Activated CD8-positive, alpha-beta memory T cell treated with anti-CD3 and anti-CD28 coated beads, Interleukin-2, amount 50 U/mL, for 4 hours (primary cell): ENCODE results near the gene CEP89.
"Not testable (repeated sequence)": the region's sequence is repeated elsewhere in the genome, so short reads cannot be mapped to it uniquely, and the experiment has no call there.

Source experiments
- DNase-seq: peaks from one replicate; pipeline ENCODE4 v3.0.0-alpha.2; 2020

Gene CEP89

DNA sequence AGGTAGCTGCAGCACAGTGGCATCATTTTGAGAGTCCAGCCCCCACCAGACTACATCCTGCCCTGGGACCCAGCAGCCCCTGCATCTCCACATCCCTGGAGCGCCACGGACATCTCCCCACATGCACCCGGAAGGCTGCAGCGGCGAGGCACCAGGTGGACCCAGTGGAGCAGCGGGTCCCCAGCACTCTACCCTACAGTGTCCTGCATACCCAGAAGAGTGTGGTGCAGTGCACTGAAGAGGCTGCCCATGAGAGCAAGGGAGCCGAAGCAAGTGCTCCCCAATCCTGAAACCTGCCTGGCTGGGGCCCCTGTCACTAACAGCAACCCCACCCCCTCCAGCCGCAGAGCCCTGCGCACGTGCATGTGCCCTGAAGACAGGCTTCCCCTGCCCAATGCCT is 80.9 kb downstream of the CEP89 start:
- DNase-seq: no peak

DNA sequence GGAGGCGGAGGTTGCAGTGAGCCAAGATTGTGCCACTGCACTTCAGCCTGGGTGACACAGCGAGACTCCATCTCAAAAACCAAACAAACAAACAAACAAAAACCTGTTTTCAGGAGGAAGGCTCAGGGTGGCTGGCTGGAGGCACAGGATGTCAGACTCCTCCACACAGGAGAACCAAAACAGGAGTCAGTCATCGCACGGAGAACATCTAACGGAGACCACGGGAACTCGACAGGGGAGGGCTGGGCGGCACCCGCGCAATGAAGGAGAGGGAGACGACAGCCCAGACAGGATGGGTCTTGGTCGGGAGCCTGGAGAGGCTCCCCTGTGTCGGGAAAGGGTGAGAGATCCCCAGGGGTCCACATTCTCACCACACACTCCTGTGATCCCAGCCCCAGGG is 81.4 kb downstream of the CEP89 start:
- DNase-seq: no peak

DNA sequence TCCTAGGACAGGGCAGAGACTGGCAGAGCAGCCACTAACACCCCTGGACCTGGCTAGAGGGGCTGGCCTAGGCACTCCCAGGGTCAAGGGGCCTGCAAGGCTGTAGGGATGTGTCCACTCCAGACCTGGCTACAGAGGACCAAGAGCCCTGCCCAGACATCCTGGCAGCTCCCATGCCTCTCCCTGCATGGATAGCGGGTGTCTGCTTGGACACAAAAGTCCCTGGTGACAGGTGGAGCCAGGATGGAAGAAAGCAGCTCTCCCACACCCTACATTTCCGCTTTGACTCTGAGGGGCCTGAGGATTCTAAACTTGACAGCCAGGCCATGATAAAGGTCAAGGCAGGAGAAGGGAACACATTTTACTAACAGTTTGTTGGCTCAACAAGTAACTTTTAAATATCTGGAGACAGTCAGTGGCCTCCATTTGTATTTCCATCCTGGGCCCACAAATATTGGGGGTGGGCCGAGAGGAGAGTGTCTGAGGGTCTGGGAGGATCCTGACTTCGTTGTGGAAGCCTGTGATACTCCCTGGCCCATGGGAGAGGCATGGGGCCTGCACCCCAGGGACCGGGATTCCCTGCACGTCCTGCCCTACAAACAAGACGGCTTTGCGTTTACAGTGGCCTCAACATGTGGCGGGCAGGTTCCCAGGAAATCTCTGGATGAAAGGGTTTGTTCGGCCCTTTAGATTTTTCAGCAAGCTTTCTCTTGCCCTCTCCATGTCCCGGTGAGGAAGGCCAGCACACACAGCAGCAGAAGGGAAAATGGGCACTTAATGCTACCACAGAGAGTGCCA is 82.4 kb downstream of the CEP89 start:
- DNase-seq: no peak

GRCh38 chr19:32887572-32888215 is 84.1 kb downstream of the CEP89 start:
- no peak for DNase-seq

- no peak for DNase-seq
These were observed 85.5 kb downstream of the CEP89 start for GRCh38 chr19:32886241-32886640.

- not testable (repeated sequence) for DNase-seq
These were observed 86.5 kb downstream of the CEP89 start for GRCh38 chr19:32885255-32885654.

GRCh38 chr19:32881766-32882165 is 90.0 kb downstream of the CEP89 start:
- DNase-seq: no peak

DNA sequence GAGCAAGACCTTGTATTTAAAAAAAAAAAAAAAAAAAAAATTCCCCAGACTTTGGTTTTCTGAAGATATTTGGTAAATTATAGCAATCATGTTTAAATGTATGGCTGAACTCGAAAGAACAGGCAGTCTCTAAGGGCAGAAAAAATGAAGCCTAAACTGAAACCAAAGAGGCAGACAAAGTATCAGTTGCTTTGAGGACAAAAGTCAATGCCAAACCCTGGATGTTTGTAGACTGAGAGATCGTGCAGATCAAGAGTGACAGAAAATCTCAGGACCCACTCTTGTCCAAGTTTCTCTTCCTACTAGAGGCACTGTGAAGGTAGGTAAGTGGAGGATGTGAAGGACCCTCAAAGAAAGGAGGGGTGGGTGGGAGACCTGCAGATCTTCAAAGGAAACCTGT is 91.1 kb downstream of the CEP89 start:
- no peak for DNase-seq

GRCh38 chr19:32879741-32880140 is 92.0 kb downstream of the CEP89 start:
- no peak for DNase-seq

DNA sequence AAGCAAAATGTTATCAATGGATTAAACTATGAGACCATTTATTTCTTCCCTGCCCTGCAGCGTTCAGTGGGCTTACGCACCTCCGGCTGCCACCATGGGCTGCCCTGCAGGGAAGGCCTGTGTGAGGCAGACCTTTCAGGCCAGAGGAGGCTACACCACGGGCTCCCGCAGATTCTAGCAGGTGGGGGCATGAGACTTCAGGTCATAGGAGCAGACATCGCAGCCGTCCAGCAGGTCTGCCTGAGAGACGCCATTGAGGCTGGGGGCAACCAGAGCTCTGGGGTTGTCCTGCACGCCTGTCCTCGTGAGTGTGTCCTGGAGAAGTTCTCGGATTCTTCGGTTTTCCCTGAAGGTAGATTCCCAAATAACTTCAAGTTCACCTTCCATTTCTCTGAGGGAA is 92.8 kb downstream of the CEP89 start:
- no peak for DNase-seq

DNA sequence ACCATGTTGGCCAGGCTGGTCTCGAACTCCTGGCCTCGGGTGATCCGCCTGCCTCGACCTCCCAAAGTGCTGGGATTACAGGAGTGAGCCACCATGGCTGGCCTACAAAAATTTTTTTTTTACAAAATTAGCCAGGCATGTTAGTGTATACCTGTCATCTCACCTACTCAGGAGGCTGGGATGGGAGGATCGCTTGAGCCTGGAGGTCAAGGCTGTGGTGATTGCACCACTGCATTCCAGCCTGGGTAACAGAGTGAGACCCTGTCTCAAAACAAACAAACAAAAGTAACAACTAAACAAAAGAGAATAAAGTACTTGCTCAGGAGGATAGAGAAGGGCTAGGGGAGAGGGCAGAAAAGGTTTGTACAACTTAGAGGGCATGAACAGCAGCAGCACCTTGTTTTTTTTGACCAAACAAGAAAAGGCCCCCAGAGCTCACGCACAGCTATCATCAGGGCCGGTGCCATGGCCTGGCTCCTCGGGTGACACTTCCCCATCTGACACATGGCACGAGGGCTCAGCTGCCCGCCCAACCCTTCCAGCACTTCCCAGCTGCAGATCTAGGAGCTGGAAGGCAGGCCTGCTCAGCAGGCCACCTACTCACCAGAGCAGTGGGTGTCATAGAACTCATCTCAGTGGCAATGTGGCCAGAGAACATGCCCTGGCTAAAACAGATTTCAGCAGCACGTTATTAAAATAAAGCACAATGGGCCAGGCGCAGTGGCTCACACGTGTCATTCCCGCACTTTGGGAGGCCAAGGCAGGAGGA is 93.6 kb downstream of the CEP89 start:
- DNase-seq: no peak

DNA sequence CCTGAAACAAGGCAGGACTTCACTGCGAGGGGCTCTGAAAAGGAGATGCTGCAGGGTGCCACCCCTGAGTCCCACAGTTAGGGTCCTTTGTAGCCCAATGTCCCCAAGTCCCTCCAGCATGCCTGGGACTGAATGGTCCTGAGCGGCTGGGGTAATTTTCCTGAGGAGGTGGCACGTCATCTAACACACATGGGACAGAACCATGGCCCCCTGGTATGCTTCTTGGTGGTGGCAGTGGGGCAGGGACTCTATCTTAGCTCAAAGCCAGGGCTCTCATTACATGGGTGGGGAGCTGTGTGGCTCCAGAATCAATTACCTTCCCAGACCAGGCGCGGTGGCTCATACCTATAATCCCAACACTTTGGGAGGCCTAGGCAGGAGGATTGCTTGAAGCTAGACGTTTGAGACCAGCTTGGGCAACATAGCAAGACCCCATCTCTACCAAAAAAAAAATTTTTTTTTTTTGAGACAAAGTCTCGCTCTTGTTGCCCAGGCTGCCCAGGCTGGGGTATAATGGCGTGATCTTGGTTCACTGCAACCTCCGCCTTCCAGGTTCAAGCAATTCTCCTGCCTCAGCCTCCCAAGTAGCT is 94.3 kb downstream of the CEP89 start:
- no peak for DNase-seq

DNA sequence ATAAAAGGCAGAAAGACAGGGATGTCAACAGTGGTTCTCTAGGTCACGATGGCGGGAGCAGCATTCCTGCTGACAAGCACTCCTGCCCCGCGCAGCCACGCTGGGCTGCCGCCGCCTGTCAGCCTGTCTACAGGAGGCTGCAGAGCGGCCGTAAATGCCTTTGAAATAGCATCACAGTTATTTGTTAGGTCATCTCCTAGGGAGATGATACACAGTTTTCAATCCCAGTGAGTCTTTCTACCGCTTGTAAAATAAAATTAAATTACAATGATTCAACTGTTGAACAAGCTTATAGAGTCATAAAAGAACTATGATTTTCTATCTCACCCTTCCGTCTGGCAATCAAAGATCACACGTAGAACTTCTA is 94.9 kb downstream of the CEP89 start:
- DNase-seq: no peak

- DNase-seq: no peak
These were observed 95.4 kb downstream of the CEP89 start for GRCh38 chr19:32876236-32876918.

DNA sequence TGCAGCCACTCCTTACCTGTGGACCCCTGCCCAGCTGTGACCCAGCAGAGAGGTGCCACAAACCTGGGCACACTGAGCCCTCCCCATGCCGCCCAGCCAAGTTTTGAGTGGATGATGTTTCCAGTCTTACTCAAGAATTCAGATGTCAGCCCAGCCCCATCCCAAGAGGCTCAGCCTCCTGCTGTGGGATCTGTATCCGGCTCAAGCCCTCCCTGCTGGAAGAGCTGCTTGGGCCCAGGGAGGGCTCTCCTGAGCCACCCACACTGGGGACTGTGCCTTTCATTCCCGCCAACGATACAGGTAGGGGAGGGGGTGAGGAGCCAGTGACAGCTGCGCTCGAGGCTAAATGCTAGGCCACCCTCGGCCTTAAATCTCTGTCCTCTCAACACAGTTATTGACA is 96.3 kb downstream of the CEP89 start:
- no peak for DNase-seq

DNA sequence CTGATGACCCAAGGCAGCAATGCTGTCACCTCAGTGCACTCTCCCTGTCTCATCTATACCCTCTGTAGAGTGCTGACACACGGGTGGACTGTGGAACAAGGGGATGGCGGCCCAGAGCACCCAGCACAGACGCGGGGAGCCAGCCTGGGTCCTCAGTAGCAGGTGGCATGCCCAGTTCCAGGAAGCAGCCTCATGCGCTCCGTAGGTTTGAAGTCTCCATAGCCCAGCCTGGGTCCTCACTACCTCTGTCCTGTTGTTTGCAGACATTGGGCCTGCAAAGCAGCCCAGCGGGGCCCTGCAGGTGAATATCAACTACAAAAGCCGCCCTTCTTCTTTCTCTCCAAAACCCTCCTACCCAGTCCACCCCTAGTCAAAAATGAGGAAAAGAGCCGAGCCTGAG is 97.2 kb downstream of the CEP89 start:
- no peak for DNase-seq

GRCh38 chr19:32873247-32873959 is 98.4 kb downstream of the CEP89 start:
- no peak for DNase-seq

GRCh38 chr19:32872391-32872790 is 99.4 kb downstream of the CEP89 start:
- DNase-seq: no peak

DNA sequence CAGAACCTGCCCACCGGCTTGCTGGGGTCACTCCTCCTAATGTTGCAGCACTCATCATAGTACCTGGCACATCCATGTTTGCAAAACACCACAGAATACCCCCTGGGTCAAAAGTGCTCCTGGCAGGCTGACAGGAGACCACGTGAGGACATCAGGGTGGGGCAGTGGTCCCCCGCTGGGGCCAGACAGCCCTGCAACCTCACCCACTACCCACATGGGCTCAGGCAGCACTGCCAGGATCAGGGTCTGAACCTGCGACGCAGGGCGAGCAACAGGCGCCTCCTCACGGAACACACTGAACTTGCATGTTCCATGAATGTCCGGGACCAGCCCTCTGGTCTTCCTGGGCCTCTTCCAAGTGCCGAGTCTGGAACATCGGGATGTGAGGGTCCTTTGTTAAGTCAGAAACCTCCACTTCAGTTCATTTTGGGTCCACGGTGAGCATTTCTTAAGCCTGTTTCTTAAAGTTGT is 100.7 kb downstream of the CEP89 start:
- DNase-seq: no peak

GRCh38 chr19:32869966-32870573 is 101.7 kb downstream of the CEP89 start:
- no peak for DNase-seq

- DNase-seq: no peak
These were observed 102.3 kb downstream of the CEP89 start, which contains the start of gene SLC7A9 for GRCh38 chr19:32869369-32869965. TSS of gene SLC7A9 (minus strand) at chr19:32869767. CDS start at chr19:32868534, 1,233 bp downstream.
